A673 (cell line): ENCODE data around the gene ZP2. TPM values are rescaled to one million over a fixed set of nuclear protein-coding genes. Genes with fewer than 3 reads are reported as not detected.

ENCODE experiments used
- BruUV-seq: library from RNA; stranded (reverse); fragments of 400-500 nt; replicated peaks from 2 replicates; lab custom pipeline; 2021; lab: Mats Ljungman, UMichigan
- CTCF ChIA-PET: fragments of 300-600 bp; sonication (Branson Sonifier 250); formaldehyde crosslinking; loops from one replicate; lab custom pipeline; 2022; ENCODE audit warnings: antibody characterized with exemption; lab: Charles Lee
- POLR2A ChIA-PET: fragments of 300-600 bp; sonication (Branson Sonifier 250); formaldehyde crosslinking; loops from one replicate; lab custom pipeline; 2022; ENCODE audit warnings: antibody characterized with exemption; ENCODE audit not compliant: low non-redundant PET; lab: Charles Lee
- DNase-seq: peaks from one replicate; pipeline ENCODE4 v3.0.0-alpha.2; 2015; ENCODE audit warnings: low spot score
- H3K27ac ChIP-seq: fragments of 200-600 bp; sonication (generic); 2 replicates; pipeline ENCODE4 v1.5.1; 2016; ENCODE audit warnings: mixed run types, low read depth, mild to moderate bottlenecking, mixed read lengths, antibody characterized with exemption, low read length; ENCODE audit not compliant: poor library complexity, severe bottlenecking
- H3K27me3 ChIP-seq: fragments of 200-600 bp; sonication (generic); replicated peaks from 2 replicates; pipeline ENCODE4 v1.6.1; 2017; ENCODE audit warnings: mixed run types, low read depth, mild to moderate bottlenecking, mixed read lengths, antibody characterized with exemption, low read length; ENCODE audit not compliant: insufficient read depth, poor library complexity
- H3K36me3 ChIP-seq: fragments of 200-600 bp; sonication (generic); 2 replicates; pipeline ENCODE4 v1.6.1; 2016; ENCODE audit warnings: mixed run types, mild to moderate bottlenecking, mixed read lengths, antibody characterized with exemption, low read length; ENCODE audit not compliant: insufficient read depth, poor library complexity, severe bottlenecking
- H3K4me1 ChIP-seq: fragments of 200-600 bp; sonication (generic); 2 replicates; pipeline ENCODE4 v1.6.1; 2017; ENCODE audit warnings: mixed run types, mild to moderate bottlenecking, mixed read lengths, antibody characterized with exemption, low read length; ENCODE audit not compliant: insufficient read depth, poor library complexity, severe bottlenecking
- H3K4me3 ChIP-seq: fragments of 200-600 bp; sonication (generic); 2 replicates; pipeline ENCODE4 v1.5.1; 2016; ENCODE audit warnings: low read depth, mixed run types, mild to moderate bottlenecking, mixed read lengths, low read length; ENCODE audit not compliant: poor library complexity, severe bottlenecking
- H3K9me3 ChIP-seq: fragments of 200-600 bp; sonication (generic); 2 replicates; pipeline ENCODE4 v1.6.1; 2016; ENCODE audit warnings: mixed run types, low read depth, mild to moderate bottlenecking, mixed read lengths, antibody characterized with exemption, low read length; ENCODE audit not compliant: poor library complexity, severe bottlenecking
- CTCF ChIP-seq: fragments of 300-800, 200-600 bp; sonication (generic); conservative IDR thresholded peaks from 2 replicates; pipeline ENCODE4 v1.5.1; 2017; ENCODE audit warnings: low read depth, mild to moderate bottlenecking, antibody characterized with exemption, low read length, moderate library complexity, mixed read lengths
- EZH2 ChIP-seq: fragments of 200-600 bp; sonication (generic); IDR thresholded peaks from 2 replicates; pipeline ENCODE4 v1.6.1; 2017; ENCODE audit warnings: borderline replicate concordance, low read depth, mild to moderate bottlenecking, mixed read lengths, antibody characterized with exemption, low read length; ENCODE audit not compliant: poor library complexity, severe bottlenecking
- intact Hi-C: fragments of 100-400 bp; cut with micrococcal nuclease; formaldehyde crosslinking; loops from one replicate; pipeline ENCODE4 v1.10.0; 2022; ENCODE audit not compliant: unreplicated experiment
- total RNA-seq: library from RNA; stranded (reverse); gene quantifications from 2 replicates; pipeline ENCODE4 v1.2.3, GENCODE V29; 2021

ZP2 gene
- total RNA-seq, 1 experiment from 2014 or later: not detected

DNA sequence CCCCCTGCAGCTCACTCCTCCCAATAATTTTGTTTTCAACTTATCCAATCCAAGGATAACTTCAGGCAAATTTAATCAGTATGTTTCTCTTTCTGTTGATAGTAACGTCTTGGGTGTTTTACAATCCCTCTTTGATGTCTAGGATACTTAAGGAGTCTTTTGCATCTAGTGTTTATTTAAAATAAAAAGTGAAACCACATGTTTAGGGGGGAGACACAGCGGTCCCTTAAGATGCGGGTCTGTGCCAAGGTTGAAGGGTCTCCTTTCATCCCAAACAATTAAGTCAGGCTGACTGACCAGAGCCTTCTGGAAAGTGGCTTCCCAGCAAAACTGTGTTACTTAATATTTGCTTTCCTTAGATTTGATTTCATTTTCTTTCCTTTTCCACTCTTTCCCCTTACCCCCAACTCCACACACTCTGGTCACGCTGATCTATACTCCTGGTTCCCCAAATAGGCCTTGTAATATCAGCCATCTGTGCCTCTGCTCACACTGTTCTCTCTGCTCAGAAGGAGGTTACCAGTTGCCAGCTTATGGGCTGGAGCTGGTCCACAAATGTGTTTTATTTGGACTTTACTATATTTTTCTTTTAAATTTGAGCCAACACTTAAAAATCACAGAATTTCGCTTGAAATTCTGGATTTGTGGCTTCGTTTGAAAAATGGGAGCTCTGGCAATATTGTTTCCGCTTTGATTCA, 33.3 kb upstream of the ZP2 start:
- DNase-seq: no peak
- Histone ChIP-seq H3K36me3 (no peaks in the 10 kb centered on the region), H3K27me3 (peaks cover 36% of the 10 kb centered on the region), H3K27ac (no peak overlapping the region), H3K9me3 (no peaks in the 10 kb centered on the region), H3K4me1 (no peaks in the 10 kb centered on the region), H3K4me3 (no peak overlapping the region)
- ChIA-PET POLR2A (no interaction called here), CTCF (no interaction called here)
- TF ChIP-seq EZH2 (no peak), CTCF (no peak)
- intact Hi-C loops: no loop called here
- BruUV-seq: no TSS peak

GRCh38 chr16:21242756-21243155, 31.4 kb upstream of the ZP2 start:
- no peak for DNase-seq
- Histone ChIP-seq H3K4me3 (no peak overlapping the region), H3K36me3 (no peaks in the 10 kb centered on the region), H3K27ac (no peak overlapping the region), H3K9me3 (no peaks in the 10 kb centered on the region), H3K4me1 (no peaks in the 10 kb centered on the region), H3K27me3 (peaks cover 29% of the 10 kb centered on the region)
- TF ChIP-seq CTCF (no peak), EZH2 (no peak)
- CTCF ChIA-PET: no interaction called here
- POLR2A ChIA-PET: no interaction called here
- intact Hi-C loops: no loop called here
- BruUV-seq: no TSS peak

DNA sequence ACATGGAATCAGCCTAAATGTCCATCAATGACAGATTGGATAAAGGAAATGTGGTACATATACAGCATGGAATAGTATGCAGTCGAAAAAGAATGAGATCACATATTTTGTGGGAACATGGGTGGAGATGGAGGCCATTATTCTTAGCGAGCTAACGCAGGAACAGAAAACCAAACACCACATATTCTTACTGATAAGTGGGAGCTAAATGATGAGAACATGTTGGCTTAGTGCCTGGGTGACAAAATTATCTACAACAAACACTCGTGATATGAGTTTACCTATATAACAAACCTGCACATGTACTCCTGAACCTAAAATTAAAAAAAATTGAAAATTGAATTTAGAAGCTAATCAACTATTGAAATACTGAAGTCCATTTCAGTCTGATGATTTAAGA, 28.3 kb upstream of the ZP2 start:
- no peak for TF ChIP-seq EZH2
- no peak for TF ChIP-seq CTCF
- Histone ChIP-seq H3K9me3 (no peaks in the 10 kb centered on the region), H3K4me3 (no peak overlapping the region), H3K4me1 (no peaks in the 10 kb centered on the region), H3K27ac (no peak overlapping the region), H3K27me3 (peaks cover 22% of the 10 kb centered on the region), H3K36me3 (no peaks in the 10 kb centered on the region)
- CTCF ChIA-PET: no interaction called here
- POLR2A ChIA-PET: no interaction called here
- no peak for DNase-seq
- BruUV-seq: no TSS peak
- intact Hi-C loops: no loop called here
